GM19438 (cell line): ENCODE results near the gene SEC22C.

Experiments used
- ATAC-seq: cut with Tn5 transposase; IDR thresholded peaks from one replicate; pipeline ENCODE4 v1.9.1; 2021; ENCODE audit warnings: low read depth; ENCODE audit not compliant: unreplicated experiment

The SEC22C gene

DNA sequence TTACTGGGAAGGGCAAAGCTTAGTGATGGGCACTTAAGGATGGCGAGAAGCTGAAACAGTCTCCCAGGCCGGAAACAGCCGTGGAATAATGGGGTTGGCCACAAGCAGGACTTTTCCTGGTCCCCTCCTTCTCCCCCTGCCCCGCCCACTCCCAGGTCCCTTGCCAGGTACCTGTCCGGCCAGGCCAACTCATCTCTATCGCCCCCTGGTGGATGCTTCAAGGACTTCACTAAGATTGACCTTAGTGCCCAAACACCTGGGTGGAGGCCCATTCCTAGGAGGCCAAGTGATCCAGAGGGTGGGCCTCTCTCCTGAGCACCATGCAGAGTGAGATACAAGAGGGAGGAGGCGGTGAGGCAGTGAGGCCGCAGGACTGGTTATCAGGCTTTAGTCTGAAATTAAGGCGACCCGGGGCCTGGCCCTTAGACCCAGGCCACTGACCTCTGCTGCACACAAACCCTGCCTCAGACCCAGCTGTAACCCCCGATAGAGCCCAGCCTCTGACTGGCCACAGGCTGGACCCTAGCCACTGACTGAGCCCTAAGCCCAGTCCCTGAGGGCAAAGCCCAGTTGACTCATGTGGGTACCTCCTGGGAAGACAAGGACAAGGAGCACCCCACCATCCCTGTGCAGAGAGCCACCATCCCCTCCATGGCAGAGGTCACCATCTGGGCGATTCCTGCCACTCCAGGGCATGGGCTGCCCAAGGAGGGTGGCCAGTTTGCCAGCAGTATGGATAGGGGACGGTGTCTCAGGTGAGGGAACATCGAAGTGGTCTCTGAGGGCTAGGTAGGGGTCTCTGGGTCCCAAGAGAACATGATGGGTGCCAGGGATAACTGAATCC lies 41.7 kb downstream of the SEC22C start:
- ATAC-seq: peak; percentile 64

DNA sequence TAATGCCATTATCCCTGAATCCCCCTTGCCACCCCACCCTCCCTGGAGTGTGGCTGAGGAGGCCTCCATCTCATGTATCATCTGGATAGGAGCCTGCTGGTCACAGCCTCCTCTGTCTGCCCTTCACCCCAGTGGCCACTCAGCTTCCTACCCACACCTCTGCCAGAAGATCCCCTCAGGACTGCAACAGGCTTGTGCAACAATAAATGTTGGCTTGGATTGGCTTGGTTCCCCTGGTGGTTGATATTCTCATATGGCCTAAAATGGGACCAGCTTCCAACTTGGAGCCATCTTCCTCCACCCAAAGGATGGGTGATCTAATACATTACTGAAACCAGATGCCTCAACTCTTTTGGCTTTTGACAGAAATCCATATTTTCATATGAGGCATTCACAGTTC lies 44.4 kb downstream of the SEC22C start:
- no peak for ATAC-seq

- no peak for ATAC-seq
These were observed 45.6 kb downstream of the SEC22C start for GRCh38 chr3:42535981-42536784.

DNA sequence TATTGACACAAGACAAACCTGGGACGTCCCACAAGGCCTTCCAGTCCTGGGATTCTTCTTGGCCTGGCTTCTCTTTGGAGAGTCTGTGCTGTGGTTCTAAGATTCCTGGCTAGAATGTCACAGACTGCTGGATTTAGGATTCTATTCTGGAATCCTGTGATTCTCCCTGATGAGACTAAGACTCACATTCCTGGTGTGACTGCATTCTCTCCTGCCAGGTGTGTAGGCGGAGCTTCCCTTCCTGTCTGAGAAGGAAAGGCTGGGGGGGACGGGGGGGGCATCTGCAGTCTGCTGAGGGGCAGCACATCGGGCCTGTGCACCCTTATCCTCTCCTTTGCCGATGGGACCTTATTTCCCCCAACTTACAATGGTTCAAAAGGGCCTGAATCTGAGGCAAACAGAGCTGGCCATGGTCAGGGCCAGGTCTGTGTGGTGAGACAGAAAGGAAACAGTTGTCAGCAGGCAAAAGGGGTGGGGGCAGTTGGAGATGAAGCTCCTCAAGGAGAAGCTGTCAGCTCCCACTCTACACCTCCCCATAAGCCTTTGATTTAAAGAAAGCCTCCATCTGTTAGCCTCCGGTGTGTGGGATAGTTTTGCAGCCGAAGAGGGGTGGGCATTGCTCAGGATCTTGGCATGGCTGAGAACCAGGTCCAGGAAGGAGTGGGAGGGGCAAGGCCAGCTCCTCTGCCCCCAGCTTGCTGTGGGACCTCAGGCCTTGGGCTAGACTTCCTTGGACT lies 48.4 kb downstream of the SEC22C start:
- ATAC-seq: no peak

DNA sequence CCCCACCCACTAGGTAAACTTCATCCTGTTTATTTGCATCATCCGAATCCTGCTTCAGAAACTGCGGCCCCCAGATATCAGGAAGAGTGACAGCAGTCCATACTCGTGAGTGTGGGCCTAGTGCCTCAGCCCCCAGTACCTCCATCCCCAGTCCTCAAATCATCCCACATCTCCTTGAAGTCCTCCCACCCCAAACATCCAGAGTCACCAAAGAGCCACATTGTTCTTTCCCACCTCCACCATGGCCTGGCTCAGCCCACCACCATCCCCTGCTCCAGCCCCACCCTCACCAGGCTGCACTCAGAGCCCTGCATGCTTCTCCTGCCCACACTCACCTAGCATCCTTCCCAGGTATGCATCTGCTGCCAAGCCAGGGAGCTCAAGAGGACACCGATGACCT lies 49.5 kb downstream of the SEC22C start:
- no peak for ATAC-seq

DNA sequence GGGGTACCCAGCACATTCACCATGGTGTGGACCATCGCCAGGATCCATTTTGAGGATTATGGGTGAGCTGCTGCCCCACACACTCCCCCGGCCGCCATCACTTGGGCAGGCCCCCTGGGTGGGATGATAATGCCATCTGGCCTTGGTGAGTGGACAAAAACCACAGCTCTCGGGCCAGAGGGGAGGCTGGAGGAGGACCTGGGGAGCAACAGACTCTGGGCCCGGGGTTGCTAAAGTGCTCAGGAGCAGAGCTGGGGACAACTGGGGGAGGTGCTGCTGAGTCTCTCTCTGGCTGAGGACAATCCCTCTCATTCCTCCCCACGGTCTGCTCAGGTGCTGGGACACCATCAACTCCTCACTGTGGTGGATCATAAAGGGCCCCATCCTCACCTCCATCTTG lies 50.3 kb downstream of the SEC22C start:
- no peak for ATAC-seq

- no peak for ATAC-seq
These were observed 51.7 kb downstream of the SEC22C start for GRCh38 chr3:42530073-42530472.

GRCh38 chr3:42529468-42529867 lies 52.3 kb downstream of the SEC22C start:
- ATAC-seq: no peak

DNA sequence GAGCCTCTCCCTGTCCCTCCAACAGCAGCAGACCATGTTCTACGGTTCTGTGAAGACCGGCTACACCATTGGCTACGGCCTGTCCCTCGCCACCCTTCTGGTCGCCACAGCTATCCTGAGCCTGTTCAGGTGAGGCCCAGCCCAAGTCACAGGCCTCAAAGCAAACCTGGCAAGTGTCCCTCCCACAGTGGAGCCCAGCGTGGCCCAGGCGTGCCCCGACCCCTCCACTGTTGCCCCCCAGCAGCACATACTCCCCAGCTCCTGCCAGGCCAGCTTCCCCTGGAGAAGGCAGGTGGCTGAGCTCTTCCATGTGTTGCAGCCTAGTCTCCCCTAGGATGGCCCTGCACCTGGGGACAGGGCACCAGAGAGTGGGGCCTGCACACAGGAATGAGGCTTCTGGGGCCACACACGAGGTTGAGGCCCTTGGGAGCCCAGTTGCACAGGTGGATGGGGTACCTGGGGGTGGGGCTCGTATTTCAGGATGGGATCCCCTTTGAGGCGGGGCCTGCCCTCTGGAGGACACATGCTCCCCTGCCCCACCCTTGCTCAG lies 54.3 kb downstream of the SEC22C start:
- no peak for ATAC-seq

DNA sequence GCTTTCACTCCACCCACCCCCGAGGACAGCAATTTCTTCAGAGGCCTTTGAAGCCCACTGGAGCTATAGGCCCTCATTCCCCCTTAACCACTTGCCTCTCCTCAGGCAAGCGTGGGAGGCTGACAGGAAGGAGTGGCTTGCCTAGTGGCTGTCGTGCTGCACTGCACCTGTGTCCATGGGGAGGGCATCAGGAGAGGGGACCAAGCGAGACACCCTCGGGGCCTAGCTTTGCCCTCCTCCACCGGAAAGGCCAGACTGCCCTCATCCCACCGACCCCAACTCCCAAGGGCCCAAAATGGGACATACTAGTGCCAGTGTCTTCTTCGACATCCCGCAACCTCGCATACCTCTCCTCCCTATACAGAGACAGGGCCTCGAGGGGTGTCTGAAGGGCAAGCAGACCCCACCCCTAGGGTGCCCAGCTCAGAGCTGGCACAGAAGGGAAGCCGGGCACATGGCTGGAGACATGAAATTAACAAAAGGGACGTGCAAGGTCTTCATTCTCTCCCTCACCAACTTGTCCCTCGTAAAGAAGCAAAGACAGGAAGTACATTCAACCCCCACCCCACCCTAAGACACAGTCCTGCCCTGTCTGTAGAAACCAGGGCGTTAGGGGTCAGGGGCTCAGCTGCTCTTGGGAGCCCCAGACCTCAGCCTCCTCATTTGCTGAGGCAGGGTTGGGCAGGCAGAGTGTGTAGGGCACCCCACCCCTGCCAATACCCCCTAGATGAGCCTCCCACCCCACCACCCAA lies 55.0 kb downstream of the SEC22C start:
- ATAC-seq: no peak

DNA sequence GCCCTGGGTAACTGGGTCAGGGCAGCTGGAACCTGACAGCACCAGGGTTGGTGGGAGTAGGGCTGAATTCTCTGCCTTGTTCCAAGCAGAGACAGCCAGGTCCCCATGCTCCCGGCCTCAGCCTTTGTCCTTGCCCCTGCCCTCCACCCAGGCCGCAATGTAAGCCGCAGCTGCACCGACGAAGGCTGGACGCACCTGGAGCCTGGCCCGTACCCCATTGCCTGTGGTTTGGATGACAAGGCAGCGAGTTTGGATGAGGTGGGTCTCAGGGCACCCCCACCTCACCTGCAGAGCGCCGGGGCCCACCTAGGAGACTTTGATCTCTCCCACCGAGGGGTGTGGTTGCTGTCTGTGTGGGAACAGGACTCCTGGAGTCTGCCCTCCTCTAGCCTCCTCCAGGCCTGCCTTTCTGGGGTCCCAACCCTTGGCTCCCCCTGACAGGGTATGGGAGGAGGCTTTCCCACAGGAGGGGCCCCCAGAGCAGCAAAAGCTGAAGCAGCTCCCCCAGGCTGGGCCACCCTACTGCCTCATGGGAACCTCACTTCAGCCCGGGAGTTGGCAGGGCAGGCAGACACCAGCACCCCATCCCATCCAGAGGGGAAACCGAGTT lies 55.9 kb downstream of the SEC22C start:
- ATAC-seq: no peak

GRCh38 chr3:42525212-42525611 lies 56.6 kb downstream of the SEC22C start:
- ATAC-seq: no peak

DNA sequence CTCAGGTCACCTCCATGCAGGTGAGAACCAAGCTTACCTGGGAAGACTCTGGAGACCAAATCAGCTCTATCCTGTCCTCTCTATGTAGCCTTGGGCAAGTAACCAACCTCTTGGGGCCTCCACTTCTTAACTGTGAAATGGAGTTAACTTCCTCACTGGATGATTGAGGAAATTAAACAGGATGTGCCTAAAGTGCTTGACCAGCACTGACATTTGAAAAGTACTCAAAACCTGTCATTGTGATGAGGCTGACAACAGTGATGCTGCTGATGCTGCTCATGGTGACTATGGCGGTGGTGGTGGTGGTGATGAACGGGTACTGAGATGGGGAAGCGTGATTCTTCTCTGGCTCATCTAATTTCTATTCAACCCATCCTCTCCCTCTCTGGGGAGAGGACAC lies 57.0 kb downstream of the SEC22C start:
- ATAC-seq: no peak

- no peak for ATAC-seq
These were observed 60.9 kb downstream of the SEC22C start for GRCh38 chr3:42520906-42521305.

GRCh38 chr3:42520336-42520735 lies 61.4 kb downstream of the SEC22C start:
- ATAC-seq: no peak

GRCh38 chr3:42519568-42519962 lies 62.2 kb downstream of the SEC22C start:
- ATAC-seq: no peak

- ATAC-seq: no peak
These were observed 62.8 kb downstream of the SEC22C start for GRCh38 chr3:42518800-42519567.

GRCh38 chr3:42517117-42517516 lies 64.7 kb downstream of the SEC22C start:
- ATAC-seq: no peak

- no peak for ATAC-seq
These were observed 65.3 kb downstream of the SEC22C start for GRCh38 chr3:42516443-42516842.
